IPS-NIHi11 (cell line): ENCODE data around the gene KRT26.
"Not testable (repeated sequence)": the region's sequence is repeated elsewhere in the genome, so short reads cannot be mapped to it uniquely, and the experiment has no call there.

Experiments used
- DNase-seq: peaks from one replicate; pipeline ENCODE4 v3.0.0; 2012; ENCODE audit warnings: mixed read lengths, low spot score

Gene KRT26, protein sequence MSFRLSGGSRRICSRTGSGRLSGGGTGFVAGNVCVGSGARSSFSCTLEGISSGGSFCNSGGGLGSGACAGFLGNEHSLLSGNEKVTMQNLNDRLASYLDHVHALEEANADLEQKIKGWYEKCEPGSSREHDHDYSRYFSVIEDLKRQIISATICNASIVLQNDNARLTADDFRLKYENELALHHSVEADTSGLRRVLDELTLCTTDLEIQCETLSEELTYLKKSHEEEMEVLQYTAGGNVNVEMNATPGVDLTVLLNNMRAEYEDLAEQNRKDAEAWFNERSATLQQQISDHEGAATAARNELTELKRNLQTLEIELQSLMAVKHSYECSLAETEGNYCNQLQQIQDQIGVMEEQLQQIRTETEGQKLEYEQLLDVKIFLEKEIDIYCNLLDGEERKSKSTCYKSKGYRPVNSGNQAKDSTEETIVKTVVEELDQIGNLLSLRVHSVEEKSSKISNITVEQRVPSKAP

DNA sequence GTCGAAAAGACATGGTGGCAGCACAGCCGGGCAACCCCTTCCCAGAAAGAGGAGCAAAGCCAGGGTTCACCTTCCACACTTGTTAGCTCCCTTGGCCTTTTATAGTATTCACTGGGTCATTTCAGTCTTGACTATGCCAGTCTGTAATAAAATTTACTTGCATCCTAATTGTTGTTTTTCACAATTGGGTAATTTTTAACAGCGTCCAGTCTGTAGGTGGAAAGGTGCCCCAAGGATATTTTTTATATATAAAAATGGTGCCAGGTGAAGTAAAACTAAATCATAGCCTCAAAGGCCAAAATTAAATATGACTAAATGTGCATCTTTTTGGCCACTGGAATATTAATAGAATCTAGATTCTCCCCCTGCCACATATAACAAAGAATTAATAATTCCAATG, at the start of gene KRT26:
Gene KRT26 (minus strand): TSS at position 101 of the 400 bp plus-strand sequence. CDS start 88 bp downstream, at position 13.
- no peak for DNase-seq

DNA sequence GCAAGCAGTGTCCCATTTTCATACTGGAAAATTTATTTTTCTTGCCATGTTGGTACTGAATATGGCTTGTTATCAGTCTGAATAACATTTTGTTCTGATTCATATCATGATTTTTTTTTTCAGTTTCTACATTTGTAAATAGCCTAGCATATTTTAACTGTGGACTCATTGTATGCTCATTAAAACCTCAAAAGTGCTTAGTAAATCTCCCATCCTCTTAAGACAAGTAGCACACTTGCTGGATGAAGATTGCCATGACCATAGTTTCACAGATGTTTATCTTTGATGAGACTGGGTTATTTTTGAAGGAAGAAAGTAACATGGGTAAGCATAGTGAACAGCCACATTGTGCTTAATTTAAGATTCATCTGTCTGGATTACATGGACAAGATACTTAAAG, 49.5 kb upstream of the KRT26 start:
- no peak for DNase-seq

DNA sequence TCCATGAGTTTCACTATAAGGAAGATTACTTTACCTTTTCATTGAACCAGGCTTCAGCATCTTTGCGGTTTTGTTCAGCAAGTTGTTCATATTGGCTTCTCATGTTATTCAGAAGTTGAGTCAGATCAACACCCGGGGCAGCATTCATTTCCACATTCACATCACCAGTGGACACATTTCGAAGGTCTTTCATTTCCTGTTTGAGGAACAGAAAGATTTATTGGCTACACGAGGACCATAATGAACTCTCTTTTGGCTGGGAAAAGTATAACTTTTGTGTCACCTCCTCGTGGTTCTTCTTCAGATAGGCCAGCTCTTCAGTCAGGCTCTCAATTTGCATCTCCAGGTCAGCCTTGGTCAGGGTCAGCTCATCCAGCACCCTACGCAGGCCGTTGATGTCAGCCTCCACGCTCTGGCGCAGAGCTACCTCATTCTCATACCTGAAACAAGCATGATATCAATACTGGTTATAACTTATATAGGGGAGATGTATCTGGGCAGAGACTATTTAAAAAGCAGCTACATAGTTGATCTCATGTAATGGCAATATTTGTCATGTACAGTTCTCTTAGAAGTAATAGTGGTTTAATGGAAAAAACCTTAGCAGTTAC, 48.3 kb upstream of the KRT26 start:
- no peak for DNase-seq

DNA sequence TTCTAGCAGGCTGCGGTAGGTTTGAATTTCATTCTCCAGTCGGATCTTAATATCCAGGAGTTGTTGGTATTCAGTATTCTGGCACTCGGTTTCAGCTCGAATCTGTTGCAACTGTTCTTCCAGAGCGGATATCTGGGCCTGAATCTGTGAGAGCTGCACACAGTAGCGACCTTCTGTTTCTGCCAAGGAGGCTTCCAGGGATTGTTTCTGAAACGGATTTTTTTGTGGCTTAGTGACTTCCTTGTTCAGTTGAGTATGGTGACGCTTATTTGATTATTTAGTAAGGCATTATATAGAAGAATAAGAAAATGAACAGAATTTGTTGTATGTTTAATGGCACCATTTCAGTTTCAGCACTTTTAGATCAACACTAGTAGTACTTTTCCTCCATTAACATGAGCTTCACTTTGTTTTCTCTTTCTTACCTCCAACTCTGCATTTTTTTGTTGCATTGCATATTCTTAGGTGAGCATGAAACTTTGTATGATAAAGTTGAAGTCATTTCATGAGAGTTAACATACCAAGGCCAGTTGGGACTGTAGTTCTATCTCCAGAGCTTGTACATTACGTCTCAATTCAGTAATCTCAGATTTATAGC, 47.6 kb upstream of the KRT26 start:
- DNase-seq = no peak

DNA sequence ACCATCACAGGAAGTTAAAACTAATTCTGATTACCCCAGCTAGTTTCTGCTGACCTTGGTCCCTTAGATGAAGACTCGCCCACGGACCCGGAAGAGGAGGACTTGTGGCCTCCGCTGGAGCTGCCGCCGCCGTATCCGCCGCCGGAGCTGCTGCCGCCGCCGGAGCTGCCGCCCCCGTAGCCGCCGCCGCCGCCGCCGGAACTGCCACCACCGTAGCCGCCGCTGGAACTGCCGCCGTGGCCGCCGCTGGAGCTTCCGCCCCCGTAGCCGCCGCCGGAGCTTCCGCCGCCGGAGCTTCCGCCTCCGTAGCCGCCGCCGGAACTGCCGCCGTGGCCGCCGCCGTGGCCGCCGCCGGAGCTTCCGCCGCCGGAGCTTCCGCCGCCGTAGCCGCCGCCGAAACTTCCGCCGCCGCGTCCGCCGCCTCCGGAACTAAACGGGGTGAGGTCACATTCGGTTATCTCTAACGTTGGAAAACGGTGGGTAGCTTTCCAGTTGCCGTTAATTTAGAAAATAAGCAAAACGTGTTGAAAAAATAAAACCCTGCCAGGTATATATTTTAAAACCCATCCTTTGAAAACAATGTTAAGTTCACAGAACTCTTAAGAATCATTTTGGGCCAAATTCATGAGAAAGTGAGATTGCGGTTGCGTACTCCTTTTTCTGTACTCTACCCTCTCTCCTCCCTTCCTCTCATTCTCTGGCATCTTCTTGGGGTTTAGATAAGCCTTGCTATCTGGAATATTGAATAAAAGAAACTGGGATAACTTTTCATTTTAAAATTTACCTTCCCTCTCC, 46.9 kb upstream of the KRT26 start:
- DNase-seq = peak; percentile 83

DNA sequence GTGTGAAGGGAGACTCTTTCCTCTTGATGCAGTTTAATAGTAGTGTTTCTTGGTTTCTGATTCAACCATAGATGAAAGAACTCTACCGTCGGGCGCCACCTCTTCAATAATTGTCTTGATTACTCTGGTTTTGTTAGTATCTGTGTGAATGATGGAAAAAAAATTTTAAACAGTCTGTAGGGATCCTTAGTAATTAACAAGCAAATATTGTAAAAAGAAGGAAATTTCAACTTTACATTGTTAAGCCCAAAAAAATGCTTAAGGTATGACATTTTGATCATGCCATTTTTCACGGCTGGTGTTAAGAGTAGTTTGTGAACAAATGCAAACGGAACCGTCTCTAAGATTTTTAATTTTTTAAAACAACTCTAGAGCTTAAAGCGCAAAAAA, 46.3 kb upstream of the KRT26 start:
- DNase-seq = no peak

DNA sequence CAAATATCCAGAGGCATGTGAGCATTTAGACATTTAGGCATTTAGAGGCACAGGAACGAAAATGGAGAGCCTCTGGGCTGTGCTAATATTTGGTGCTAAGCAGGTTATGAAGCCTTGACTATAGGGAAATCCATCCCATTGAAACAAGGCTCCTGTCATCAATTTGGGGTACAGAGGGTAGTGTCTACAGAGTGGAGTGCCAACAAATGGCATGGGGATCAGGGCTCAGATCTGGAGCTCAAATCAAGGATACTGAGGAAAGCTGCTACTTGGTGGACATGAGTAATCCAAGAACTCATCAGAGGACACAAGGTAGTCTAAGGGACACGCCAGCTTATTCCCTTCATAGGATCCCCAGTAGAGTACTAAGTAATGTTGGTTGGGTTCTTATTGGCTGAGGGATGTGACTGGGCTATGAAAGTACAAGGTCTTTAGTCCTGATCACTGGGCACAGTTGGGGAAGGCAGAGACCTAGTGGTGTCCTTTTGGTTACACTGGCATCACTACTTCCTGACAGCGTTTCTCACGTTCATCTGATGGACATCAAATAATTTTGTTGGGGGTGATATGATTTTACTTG, 45.2 kb upstream of the KRT26 start:
- no peak for DNase-seq

DNA sequence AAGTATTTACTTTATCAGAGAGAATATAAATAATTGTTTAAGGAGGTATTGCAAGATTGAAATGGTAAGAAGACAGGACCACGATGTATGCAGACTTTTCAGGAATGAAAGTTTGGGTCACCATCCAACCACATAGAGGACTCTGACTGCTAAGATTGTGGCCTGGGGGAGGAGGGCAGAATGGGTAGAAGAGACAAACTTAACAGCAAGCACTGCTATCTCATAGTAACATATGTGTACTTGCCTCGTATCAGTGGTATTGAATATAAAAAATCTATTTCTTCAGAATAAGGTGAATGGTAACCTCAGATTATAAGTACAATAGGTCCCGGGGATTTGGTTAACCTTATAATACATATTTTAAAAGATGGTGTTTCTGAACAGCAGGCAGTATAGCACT, 44.6 kb upstream of the KRT26 start:
- DNase-seq = no peak

DNA sequence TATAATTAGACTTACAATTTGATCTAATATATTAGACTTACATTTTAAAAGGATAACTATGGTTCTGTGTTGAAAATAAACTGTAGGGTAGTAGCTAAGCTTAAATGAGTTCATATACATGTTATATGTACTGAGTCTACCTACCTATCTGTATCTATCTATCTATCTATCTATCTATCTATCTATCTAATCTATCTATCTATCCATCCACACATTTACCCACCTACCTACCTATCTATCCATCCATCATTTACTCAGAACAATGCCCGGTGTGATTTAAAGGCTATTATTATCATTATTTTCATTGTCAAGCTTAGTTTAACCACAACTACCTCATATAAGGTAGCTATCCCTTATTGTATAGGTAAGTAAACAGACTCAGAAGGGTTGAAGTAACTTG, 43.4 kb upstream of the KRT26 start:
- DNase-seq = no peak

DNA sequence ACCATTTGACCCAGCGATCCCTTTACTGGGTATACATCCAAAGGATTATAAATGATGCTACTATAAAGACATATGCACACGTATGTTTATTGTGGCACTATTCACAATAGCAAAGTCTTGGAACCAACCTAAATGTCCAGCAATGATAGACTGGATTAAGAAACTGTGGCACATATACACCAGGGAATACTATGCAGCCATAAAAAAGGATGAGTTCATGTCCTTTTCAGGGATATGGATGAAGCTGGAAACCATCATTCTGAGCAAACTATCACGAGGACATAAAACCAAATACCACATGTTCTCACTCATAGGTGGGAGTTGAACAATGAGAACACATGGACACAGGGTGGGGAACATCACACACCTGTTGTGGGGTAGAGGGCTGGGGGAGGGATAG, 42.7 kb upstream of the KRT26 start:
- not testable (repeated sequence) for DNase-seq

DNA sequence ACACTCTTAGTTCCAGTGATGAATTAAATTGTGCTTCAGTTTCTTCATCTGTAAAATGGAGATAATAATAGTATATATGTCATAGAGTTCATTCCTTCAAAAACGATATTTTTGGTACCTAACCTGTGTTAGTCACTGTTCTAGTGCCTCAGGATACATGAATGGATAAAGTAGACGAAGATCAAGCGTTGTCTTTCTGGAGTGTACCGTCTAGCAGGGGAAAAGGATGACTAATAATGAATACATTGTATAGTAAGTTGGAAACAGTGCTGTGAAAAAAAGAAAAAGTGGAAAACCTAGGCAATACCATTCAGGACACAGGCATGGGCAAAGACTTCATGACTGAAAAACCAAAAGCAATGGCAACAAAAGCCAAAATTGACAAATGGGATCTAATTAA, 41.8 kb upstream of the KRT26 start:
- DNase-seq = no peak

DNA sequence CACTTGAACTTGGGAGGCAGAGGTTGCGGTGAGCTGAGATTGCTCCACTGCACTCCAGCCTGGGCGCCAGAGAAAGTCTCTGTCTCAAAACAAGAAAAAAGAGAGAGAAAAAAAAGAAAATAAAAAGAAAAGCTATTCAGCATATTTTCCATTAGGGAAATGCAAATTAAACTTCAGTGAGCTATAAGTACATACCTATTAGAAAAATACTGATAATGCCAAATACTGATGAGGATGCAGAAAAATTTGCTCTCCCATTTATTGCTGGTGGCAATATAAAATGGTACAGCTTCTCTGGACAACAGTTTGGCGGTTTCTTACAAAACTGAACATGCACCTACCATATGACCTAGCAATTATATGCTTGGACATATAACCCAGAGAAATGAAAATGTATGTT, 40.6 kb upstream of the KRT26 start:
- DNase-seq = no peak

DNA sequence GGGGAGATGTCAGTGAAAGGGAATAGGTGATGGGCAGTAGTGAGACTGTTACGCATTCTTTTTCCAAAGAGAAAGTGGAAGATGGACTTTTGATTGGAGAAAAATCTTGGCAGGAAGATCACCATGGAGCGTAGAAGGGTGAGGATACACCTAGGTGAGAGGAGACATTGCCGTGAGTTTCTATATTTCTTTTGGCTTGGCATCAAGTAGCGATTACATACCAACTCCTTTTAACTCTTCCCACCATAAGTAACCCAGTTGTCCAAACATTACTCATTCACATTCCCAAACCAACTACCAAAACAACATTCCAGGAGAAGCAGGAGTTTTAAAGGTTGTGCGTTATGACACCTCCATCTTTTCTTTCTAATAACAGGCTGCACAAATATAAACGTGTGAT, 38.5 kb upstream of the KRT26 start:
- DNase-seq = no peak

DNA sequence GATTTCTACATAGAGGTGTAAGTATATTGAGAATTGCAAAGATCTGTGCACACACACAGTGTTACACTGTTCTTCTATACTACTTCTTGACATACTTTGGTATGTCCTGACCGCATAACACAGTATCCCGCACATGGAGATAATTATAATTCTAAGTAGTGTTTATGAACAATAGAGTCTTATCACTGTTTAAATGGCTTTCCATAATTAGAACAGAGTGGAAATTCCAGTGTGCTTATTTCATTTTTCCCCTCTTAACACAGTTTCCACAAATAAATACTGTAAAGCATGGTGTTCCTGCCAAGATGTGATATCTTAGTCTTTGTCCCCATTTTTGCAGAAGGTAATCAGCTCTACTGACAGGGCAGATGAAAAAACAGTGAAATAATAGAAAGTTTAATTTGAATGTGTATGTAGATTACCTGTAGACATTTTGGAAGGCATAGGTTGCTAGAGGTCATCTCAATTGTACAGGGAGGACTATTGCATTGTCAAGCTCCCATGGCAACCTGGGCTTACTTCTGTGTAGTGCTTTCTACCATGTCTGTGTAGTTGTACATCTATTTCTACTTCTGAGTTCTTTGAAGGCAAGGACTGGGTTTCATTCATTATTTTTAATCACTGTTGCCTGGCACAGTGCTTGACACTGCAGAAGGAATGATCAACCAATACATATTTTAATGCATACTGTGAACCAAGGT, 37.9 kb upstream of the KRT26 start:
- DNase-seq = no peak

DNA sequence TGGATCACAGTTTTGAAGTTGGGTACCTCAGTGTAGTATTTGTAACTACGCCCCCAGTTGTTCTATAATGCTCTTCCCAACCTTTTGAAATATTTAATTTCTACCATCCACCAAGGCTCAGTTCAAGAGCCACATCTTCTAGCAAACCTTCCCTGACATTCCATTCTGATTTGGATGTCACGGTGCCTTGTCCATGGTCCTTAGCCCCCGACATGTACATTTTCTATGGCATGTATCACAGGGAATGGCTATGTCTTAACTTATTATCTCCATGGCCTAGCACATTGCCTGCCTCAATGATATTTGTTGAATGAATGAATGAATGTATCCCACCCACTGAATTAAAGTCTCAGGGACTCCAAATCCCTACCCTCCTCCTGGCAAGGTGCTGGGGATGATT, 34.1 kb upstream of the KRT26 start:
- DNase-seq = no peak

DNA sequence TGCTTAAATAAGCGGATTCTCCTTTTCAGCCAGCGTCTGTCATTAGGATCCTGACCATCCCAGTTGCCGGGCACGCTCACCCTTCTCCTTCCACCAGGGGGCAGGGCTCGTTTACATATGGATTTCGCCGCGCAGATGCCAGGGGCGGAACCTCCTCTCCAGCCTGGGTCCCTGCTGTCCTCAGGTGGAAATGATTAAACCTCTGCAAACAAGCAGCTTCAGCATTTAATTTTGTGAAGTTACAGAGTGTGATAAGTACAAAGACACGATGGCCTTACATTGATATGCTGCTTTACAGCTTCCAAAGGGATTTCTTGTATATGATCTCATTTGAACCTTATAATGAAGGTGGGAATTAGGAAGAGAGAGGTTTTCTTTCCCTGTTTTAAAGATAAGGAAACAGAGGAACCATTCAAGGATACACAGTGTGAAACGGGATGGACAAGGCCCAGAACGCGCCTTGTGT, 31.6 kb upstream of the KRT26 start:
- peak; percentile 87 for DNase-seq

DNA sequence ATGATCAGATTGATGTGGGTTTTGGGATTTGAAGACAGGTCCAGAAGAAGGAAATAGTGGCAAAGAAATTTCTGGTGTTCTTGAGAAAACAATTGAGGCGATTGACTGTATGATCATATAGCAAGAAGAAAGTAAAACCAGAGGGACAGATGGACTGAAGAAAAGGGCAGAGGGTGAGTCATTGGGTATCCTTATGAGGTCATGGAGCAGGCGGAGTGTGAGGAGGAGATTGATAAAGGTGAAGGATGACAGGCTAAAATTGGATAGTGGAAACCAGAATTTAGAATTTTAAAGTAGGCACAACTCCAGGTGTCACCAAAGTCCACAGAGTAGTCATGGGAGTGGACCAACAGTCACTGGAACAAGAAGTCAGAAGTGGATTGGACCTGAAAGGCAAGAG, 29.2 kb upstream of the KRT26 start:
- DNase-seq = no peak

DNA sequence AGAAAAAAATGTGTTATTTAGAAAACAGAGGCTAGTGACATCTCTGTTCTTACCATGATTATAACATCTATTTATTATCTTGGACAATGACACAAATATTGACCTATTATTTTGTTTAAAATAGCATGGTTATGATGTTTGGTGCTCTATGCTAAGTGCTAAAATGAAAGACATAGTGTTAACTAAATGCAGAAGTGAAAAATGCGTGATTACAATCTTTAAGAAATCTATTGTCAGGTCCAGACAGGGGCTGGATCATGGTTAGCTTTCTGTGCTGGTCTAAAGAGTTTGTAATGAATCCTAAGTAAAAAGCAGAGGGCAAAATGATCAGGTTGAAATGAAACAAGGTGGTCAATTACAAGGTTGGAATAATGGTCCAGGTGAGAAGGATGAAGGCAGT, 28.4 kb upstream of the KRT26 start:
- no peak for DNase-seq

DNA sequence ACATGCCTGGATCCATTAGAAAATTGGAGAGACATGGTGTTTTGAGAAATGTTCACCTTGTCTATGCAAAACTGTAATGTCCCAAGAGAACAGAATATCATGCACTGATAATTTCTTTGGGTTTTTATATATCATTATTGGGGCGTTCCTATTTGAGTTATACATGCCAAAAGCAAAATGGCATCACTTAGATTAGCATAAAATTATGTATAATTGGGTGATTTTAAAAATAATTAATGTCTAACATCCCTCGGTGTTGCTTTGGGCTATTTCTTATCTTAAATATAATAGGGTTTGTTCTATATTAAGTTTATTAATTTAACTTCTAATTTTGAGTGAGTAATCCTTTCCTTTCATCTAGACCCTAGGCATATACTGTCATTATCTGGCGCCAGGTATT, 27.9 kb upstream of the KRT26 start, which contains the start of gene KRT28:
Gene KRT28 (minus strand): TSS at position 101 of the 400 bp plus-strand sequence. CDS start 66 bp downstream, at position 35.
- DNase-seq = no peak

DNA sequence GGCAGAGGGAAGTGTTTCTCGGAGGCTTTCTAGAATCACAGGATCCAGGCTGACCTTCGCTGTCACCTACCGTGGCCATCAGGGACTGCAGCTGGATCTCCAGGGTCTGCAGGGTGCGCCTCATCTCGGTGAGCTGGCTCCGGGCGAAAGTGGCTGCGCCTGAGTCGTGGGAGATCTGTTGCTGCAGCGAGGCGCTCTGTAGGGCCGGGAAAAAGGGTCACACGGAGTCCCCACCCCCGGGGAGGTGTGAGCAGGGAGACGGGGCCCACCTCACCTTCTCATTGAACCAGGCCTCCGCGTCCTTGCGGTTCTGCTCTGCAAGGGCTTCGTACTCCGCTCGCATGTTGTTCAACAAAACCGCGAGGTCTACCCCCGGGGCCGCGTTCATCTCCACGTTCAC, 24.8 kb upstream of the KRT26 start:
- DNase-seq = no peak

DNA sequence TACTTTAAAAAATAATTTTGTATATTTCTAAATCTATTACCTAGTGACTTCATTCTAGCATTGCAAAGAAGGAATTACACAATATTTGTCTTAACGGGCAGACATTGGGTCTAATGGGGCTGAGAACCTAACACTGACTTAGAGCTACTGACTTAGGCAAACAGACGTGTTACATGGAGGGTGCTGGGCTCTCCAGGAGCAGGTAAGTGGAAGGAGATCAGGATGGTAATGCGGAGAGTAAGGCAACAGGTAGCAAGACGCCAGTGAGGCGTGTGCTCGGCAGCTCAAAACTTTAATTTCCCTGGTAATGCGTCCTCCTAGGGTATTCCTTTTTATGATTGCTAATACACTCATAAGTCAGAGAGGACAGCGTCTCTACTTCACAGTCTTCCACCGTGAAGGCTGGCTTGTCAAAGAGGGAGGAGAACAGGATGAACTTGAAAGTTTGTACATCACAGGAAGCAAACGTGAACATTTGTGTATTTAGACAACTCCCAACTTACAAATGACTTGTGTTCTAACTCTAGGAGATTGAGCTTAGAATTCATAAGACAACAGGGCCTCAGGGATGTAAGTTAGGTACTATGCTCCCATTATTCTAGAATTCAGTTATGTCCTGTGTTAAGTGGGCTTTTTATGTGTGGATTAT, 23.1 kb upstream of the KRT26 start:
- no peak for DNase-seq
